ENCODE data around the gene PLCB1.
"Not testable (repeated sequence)": the region's sequence is repeated elsewhere in the genome, so short reads cannot be mapped to it uniquely, and the experiment has no call there.

Gene PLCB1

GRCh38 chr20:8583566-8584043 is 451.5 kb downstream of the PLCB1 start:
- FAIRE-seq (no peak), DNase-seq (ENCODE audit: low spot score) (no peak)

GRCh38 chr20:8587251-8587650 is 455.2 kb downstream of the PLCB1 start:
- FAIRE-seq, result no peak
- DNase-seq (ENCODE audit: low spot score), result no peak

- DNase-seq (ENCODE audit: low spot score) (no peak), FAIRE-seq (no peak)
Observed at GRCh38 chr20:8587810-8588209, 455.7 kb downstream of the PLCB1 start.

- FAIRE-seq, result no peak
- no peak for DNase-seq (ENCODE audit: low spot score)
Observed at GRCh38 chr20:8589956-8590355, 457.9 kb downstream of the PLCB1 start.

GRCh38 chr20:8600910-8601541 is 469.0 kb downstream of the PLCB1 start:
- FAIRE-seq; DNase-seq (ENCODE audit: low spot score): not testable (repeated sequence)

GRCh38 chr20:8601542-8601912 is 469.5 kb downstream of the PLCB1 start:
- DNase-seq (ENCODE audit: low spot score) (no peak), FAIRE-seq (peak; percentile 12)

GRCh38 chr20:8602389-8603116 is 470.5 kb downstream of the PLCB1 start:
- no peak for DNase-seq (ENCODE audit: low spot score)
- FAIRE-seq, result no peak

GRCh38 chr20:8608470-8608869 is 476.4 kb downstream of the PLCB1 start:
- DNase-seq (ENCODE audit: low spot score) (no peak), FAIRE-seq (no peak)

GRCh38 chr20:8616792-8617191 is 484.7 kb downstream of the PLCB1 start:
- FAIRE-seq (no peak), DNase-seq (ENCODE audit: low spot score) (no peak)

GRCh38 chr20:8621001-8621400 is 488.9 kb downstream of the PLCB1 start:
- no peak for FAIRE-seq
- DNase-seq (ENCODE audit: low spot score), result no peak

GRCh38 chr20:8624046-8624445 is 492.0 kb downstream of the PLCB1 start:
- FAIRE-seq, result no peak

GRCh38 chr20:8624616-8625015 is 492.6 kb downstream of the PLCB1 start:
- FAIRE-seq (no peak), DNase-seq (ENCODE audit: low spot score) (no peak)

More at GRCh38 chr20:8624046-8624445, 492.0 kb downstream of the PLCB1 start:
- no peak for DNase-seq (ENCODE audit: low spot score)

GRCh38 chr20:8627340-8628004 is 495.4 kb downstream of the PLCB1 start:
- DNase-seq (ENCODE audit: low spot score) (no peak), FAIRE-seq (no peak)

- FAIRE-seq, result no peak
- no peak for DNase-seq (ENCODE audit: low spot score)
Observed at GRCh38 chr20:8631271-8631670, 499.2 kb downstream of the PLCB1 start.

- FAIRE-seq (no peak), DNase-seq (ENCODE audit: low spot score) (no peak)
Observed at GRCh38 chr20:8633366-8633765, 501.3 kb downstream of the PLCB1 start.

- FAIRE-seq (no peak), DNase-seq (ENCODE audit: low spot score) (no peak)
Observed at GRCh38 chr20:8635048-8635572, 503.0 kb downstream of the PLCB1 start.

GRCh38 chr20:8635837-8636236 is 503.8 kb downstream of the PLCB1 start:
- DNase-seq (ENCODE audit: low spot score), result no peak
- FAIRE-seq, result no peak

GRCh38 chr20:8639112-8639778 is 507.2 kb downstream of the PLCB1 start:
- no peak for DNase-seq (ENCODE audit: low spot score)
- FAIRE-seq, result no peak

GRCh38 chr20:8640461-8640860 is 508.4 kb downstream of the PLCB1 start:
- DNase-seq (ENCODE audit: low spot score) (no peak), FAIRE-seq (no peak)

GRCh38 chr20:8642247-8642646 is 510.2 kb downstream of the PLCB1 start:
- FAIRE-seq (no peak), DNase-seq (ENCODE audit: low spot score) (no peak)

GRCh38 chr20:8644468-8644867 is 512.4 kb downstream of the PLCB1 start:
- DNase-seq (ENCODE audit: low spot score); FAIRE-seq: not testable (repeated sequence)

- DNase-seq (ENCODE audit: low spot score) (no peak), FAIRE-seq (no peak)
Observed at GRCh38 chr20:8645326-8645725, 513.3 kb downstream of the PLCB1 start.

Data from RCC 7860 (cell line).